Kidney (tissue), 14 donors: ENCODE measurements around the gene COQ3. TPM values are rescaled to one million over a fixed set of nuclear protein-coding genes. Genes with fewer than 3 reads are reported as not detected.

Experiments used
- DNase-seq, 5 donors: peaks; one replicate each; pipeline ENCODE4 v3.0.0-alpha.2; 2013 to 2020
- FAIRE-seq: peaks from 2 replicates; lab custom pipeline; 2012; peaks lifted over from hg19 to GRCh38; lab: Jason Lieb, UNC
- H3K27ac ChIP-seq, 2 donors: one replicate each; pipeline ENCODE4 v1.7.0; 2013; ENCODE audit warnings: low read depth in 2 of 2, low read length in 2 of 2, inconsistent platforms in 1 of 2
- H3K27me3 ChIP-seq: one replicate; pipeline ENCODE4 v1.7.1; 2013; ENCODE audit warnings: low read length, inconsistent platforms; ENCODE audit not compliant: control insufficient read depth, insufficient read depth
- H3K36me3 ChIP-seq, 3 donors: one replicate each; pipeline versions ENCODE4 v1.7.0 to v1.7.1; 2013; ENCODE audit warnings: low read length in 3 of 3, control low read depth in 1 of 3, inconsistent platforms in 1 of 3; ENCODE audit not compliant: insufficient read depth in 3 of 3, control insufficient read depth in 2 of 3
- H3K4me1 ChIP-seq, 3 donors: one replicate each; pipeline versions ENCODE4 v1.7.0 to v1.7.1; 2013; ENCODE audit warnings: low read length in 3 of 3, inconsistent platforms in 1 of 3, low read depth in 1 of 3; ENCODE audit not compliant: control insufficient read depth in 2 of 3, insufficient read depth in 2 of 3
- H3K4me3 ChIP-seq, 3 donors: one replicate each; pipeline versions ENCODE4 v1.7.0 to v1.8.1; 2013; ENCODE audit warnings: low read length in 3 of 3, control low read depth in 1 of 3, inconsistent platforms in 1 of 3
- H3K9ac ChIP-seq, 3 donors: one replicate each; pipeline versions ENCODE4 v1.7.0 to v1.7.1; 2013; ENCODE audit warnings: low read length in 3 of 3, control low read depth in 1 of 3, inconsistent platforms in 1 of 3
- H3K9me3 ChIP-seq, 3 donors: one replicate each; pipeline versions ENCODE4 v1.7.0 to v1.7.1; 2013; ENCODE audit warnings: low read length in 3 of 3, control low read depth in 1 of 3, inconsistent platforms in 1 of 3; ENCODE audit not compliant: control insufficient read depth in 2 of 3, insufficient read depth in 1 of 3
- CTCF ChIP-seq: IDR thresholded peaks from 3 replicates; pipeline ENCODE4 v1.5.1; 2012; ENCODE audit warnings: mild to moderate bottlenecking, moderate library complexity, borderline replicate concordance; ENCODE audit not compliant: insufficient read depth; ENCODE audit errors: extremely low read depth
- intact Hi-C: fragments of 100-400 bp; cut with DNase I; formaldehyde crosslinking; loops from one replicate; pipeline ENCODE4 v1.11.1; 2022
- polyA plus RNA-seq: library from polyadenylated mRNA; stranded (reverse); fragments of 350-450 nt; fragmentation: Illumina TruSeq; extraction: RNeasy Lipid Tissue Mini Kit (QIAGEN cat#74804); gene quantifications from one replicate; pipeline ENCODE4 v1.2.3, GENCODE V29; 2014; ENCODE audit warnings: low read depth, low replicate concordance; ENCODE audit not compliant: insufficient read depth
- total RNA-seq: library from RNA; stranded (reverse); fragmentation: NEBNext Ultra II Directional; extraction: Animal tissue kit (Norgen Biotek cat#: 25700); gene quantifications from one replicate; pipeline ENCODE4 v1.2.1, GENCODE V29; 2021
- donor health status: control.
- donor health status: control.
- donor health status: control.
- donor health status: control.
- donor health status: control.
- donor health status: DM: yes; HTN: yes; CAD: no.
- donor health status: Normal renal cell carcinoma (clear cell type).

COQ3 gene
- total and polyA plus RNA-seq, 2 donors from 2014 or later, result 8.1 to 18.7 TPM

- FAIRE-seq, result no peak
- DNase-seq, result no peak
- no peak for TF ChIP-seq CTCF
- intact Hi-C loops, result no loop called here
- Histone ChIP-seq H3K36me3 (no peaks in the 10 kb centered on the region), H3K4me3 (no peak overlapping the region), H3K9me3 (no peaks in the 10 kb centered on the region), H3K4me1 (no peaks in the 10 kb centered on the region), H3K9ac (no peak overlapping the region), H3K27me3 (no peaks in the 10 kb centered on the region), H3K27ac (no peak overlapping the region)
These were observed 47.4 kb downstream of the COQ3 start for GRCh38 chr6:99346595-99346994.

- no peak for DNase-seq
- H3K27me3 ChIP-seq, result no peaks in the 10 kb centered on the region
- no peak for FAIRE-seq
- H3K4me3 ChIP-seq, result no peak overlapping the region
- no peaks in the 10 kb centered on the region for H3K4me1 ChIP-seq
- no peaks in the 10 kb centered on the region for H3K9me3 ChIP-seq
- no peak overlapping the region for H3K9ac ChIP-seq
- intact Hi-C loops, result no loop called here
- TF ChIP-seq CTCF, result no peak
- H3K36me3 ChIP-seq, result no peaks in the 10 kb centered on the region
- no peak overlapping the region for H3K27ac ChIP-seq
These were observed 48.8 kb downstream of the COQ3 start for GRCh38 chr6:99345164-99345563.

- no peak for DNase-seq
- Histone ChIP-seq H3K27me3 (no peaks in the 10 kb centered on the region), H3K4me1 (no peaks in the 10 kb centered on the region), H3K27ac (no peak overlapping the region), H3K9ac (no peak overlapping the region), H3K9me3 (no peaks in the 10 kb centered on the region), H3K36me3 (no peaks in the 10 kb centered on the region), H3K4me3 (no peak overlapping the region)
- TF ChIP-seq CTCF, result no peak
- FAIRE-seq, result no peak
- intact Hi-C loops, result no loop called here
These were observed 49.7 kb downstream of the COQ3 start for GRCh38 chr6:99344289-99344688.

- Histone ChIP-seq H3K4me3 (no peak overlapping the region), H3K4me1 (no peaks in the 10 kb centered on the region), H3K9me3 (no peaks in the 10 kb centered on the region), H3K36me3 (no peaks in the 10 kb centered on the region), H3K27me3 (no peaks in the 10 kb centered on the region), H3K27ac (no peak overlapping the region), H3K9ac (no peak overlapping the region)
- DNase-seq, result no peak
- no peak for TF ChIP-seq CTCF
- no peak for FAIRE-seq
- intact Hi-C loops, result no loop called here
These were observed 52.0 kb downstream of the COQ3 start for GRCh38 chr6:99341862-99342455.
